GM12878 (cell line): Measurements from ENCODE around the gene AMELX. TPM values are rescaled to one million over a fixed set of nuclear protein-coding genes. Genes with fewer than 3 reads are reported as not detected.

Experiments used
- ATAC-seq: fragments of 200-7000 bp; cut with Tn5 transposase; 3 replicates; pipeline ENCODE4 v1.9.1; 2020; ENCODE audit warnings: mild to moderate bottlenecking, moderate library complexity
- BruUV-seq: library from RNA; stranded (reverse); fragments of 400-500 nt; replicated peaks from 2 replicates; lab custom pipeline; 2021; lab: Mats Ljungman, UMichigan
- CTCF ChIA-PET: fragments of 300-600 bp; sonication (Branson Sonifier 250); formaldehyde crosslinking; extraction: SDS; loops from one replicate; lab custom pipeline; 2021; ENCODE audit warnings: inconsistent platforms; lab: Yijun Ruan, JAX
- POLR2A ChIA-PET: fragments of 350-600 bp; formaldehyde crosslinking; extraction: SDS; loops from one replicate; lab custom pipeline; 2021; ENCODE audit warnings: inconsistent platforms; lab: Charles Lee
- RAD21 ChIA-PET: fragments of 300-600 bp; sonication (Branson Sonifier 250); formaldehyde crosslinking; loops from one replicate; lab custom pipeline; 2023; ENCODE audit warnings: antibody characterized with exemption; ENCODE audit not compliant: unreplicated experiment; lab: Charles Lee
- SMC1A ChIA-PET: fragments of 300-600 bp; sonication (Branson Sonifier 250); formaldehyde crosslinking; loops from one replicate; lab custom pipeline; 2023; ENCODE audit not compliant: unreplicated experiment, uncharacterized antibody; lab: Charles Lee
- DNase-seq: peaks from one replicate; pipeline ENCODE4 v3.0.0-alpha.2; 2011; ENCODE audit warnings: low read depth, low spot score
- FAIRE-seq: peaks from 3 replicates; lab custom pipeline; 2011; peaks lifted over from hg19 to GRCh38; lab: Jason Lieb, UNC
- H2AFZ ChIP-seq: 2 replicates; pipeline ENCODE4 v1.6.0; 2011; ENCODE audit warnings: low read depth, low read length, control low read depth; ENCODE audit not compliant: control insufficient read depth
- H3K27ac ChIP-seq: 2 replicates; pipeline ENCODE4 v1.5.1; 2011; ENCODE audit warnings: control low read depth; ENCODE audit not compliant: control insufficient read depth, insufficient read depth
- H3K27me3 ChIP-seq, 2 experiments: replicated peaks in 1 of 2; 2 replicates each; pipeline versions ENCODE4 v1.6.0 to v1.6.1; 2011; ENCODE audit warnings: low read length in 1 of 2; ENCODE audit not compliant: control insufficient read depth in 2 of 2, insufficient read depth in 2 of 2
- H3K36me3 ChIP-seq, 2 experiments: 2 replicates each; pipeline ENCODE4 v1.5.1; 2011; ENCODE audit warnings: low read length in 1 of 2; ENCODE audit not compliant: control insufficient read depth in 2 of 2, insufficient read depth in 2 of 2
- H3K4me1 ChIP-seq: 2 replicates; pipeline ENCODE4 v1.6.1; 2011; ENCODE audit warnings: mild to moderate bottlenecking, low read length, moderate library complexity, mixed read lengths; ENCODE audit not compliant: control insufficient read depth, insufficient read depth
- H3K4me2 ChIP-seq: 2 replicates; pipeline ENCODE4 v1.6.0; 2011; ENCODE audit warnings: control low read depth; ENCODE audit not compliant: control insufficient read depth, insufficient read depth
- H3K4me3 ChIP-seq: fragments of 200-600 bp; sonication (generic); 2 replicates; pipeline ENCODE4 v1.5.1; 2016
- H3K79me2 ChIP-seq: 2 replicates; pipeline ENCODE4 v1.6.0; 2011; ENCODE audit warnings: low read length; ENCODE audit not compliant: control insufficient read depth, insufficient read depth
- H3K9ac ChIP-seq: 2 replicates; pipeline ENCODE4 v1.8.0; 2011; ENCODE audit warnings: low read length, control low read depth, mixed read lengths; ENCODE audit not compliant: control insufficient read depth, insufficient read depth
- H3K9me3 ChIP-seq: replicated peaks from 3 replicates; pipeline ENCODE4 v1.5.1; 2011; ENCODE audit warnings: mild to moderate bottlenecking, low read length; ENCODE audit not compliant: control insufficient read depth, insufficient read depth
- H4K20me1 ChIP-seq: 2 replicates; pipeline ENCODE4 v1.6.0; 2011; ENCODE audit not compliant: control insufficient read depth, insufficient read depth
- BACH1 ChIP-seq: fragments of 450-650 bp; IDR thresholded peaks from 2 replicates; pipeline ENCODE4 v1.6.1; 2017; ENCODE audit warnings: mild to moderate bottlenecking, borderline replicate concordance
- CEBPB ChIP-seq, 2 experiments: fragments of 150-350 bp in 1 of 2; IDR thresholded peaks; 2 replicates each; pipeline ENCODE4 v1.6.1; 2012 to 2014; ENCODE audit warnings: low read depth in 2 of 2, low read length in 2 of 2, borderline replicate concordance in 1 of 2, inconsistent platforms in 1 of 2
- JUNB ChIP-seq: IDR thresholded peaks from 2 replicates; pipeline ENCODE4 v1.6.1; 2016; ENCODE audit warnings: antibody characterized with exemption, mild to moderate bottlenecking
- NFYA ChIP-seq: IDR thresholded peaks from 2 replicates; pipeline ENCODE4 v1.6.1; 2011; ENCODE audit warnings: low read depth, mild to moderate bottlenecking, low read length, improper control_type of control experiment, borderline replicate concordance
- POLR2A ChIP-seq: IDR thresholded peaks from 2 replicates; pipeline ENCODE4 v1.6.1; 2011; ENCODE audit warnings: low read depth, mild to moderate bottlenecking, low read length
- POU2F2 ChIP-seq: IDR thresholded peaks from 3 replicates; pipeline ENCODE4 v1.6.1; 2011; ENCODE audit warnings: low read depth, mild to moderate bottlenecking, low read length, borderline replicate concordance
- RAD21 ChIP-seq: IDR thresholded peaks from 2 replicates; pipeline ENCODE4 v1.6.1; 2011; ENCODE audit warnings: mild to moderate bottlenecking, low read depth, low read length, moderate library complexity; ENCODE audit not compliant: insufficient read depth
- RFX5 ChIP-seq: IDR thresholded peaks from 2 replicates; pipeline ENCODE4 v1.6.1; 2011; ENCODE audit warnings: low read depth, low read length, improper control_type of control experiment
- RUNX3 ChIP-seq: IDR thresholded peaks from 2 replicates; pipeline ENCODE4 v1.6.1; 2012; ENCODE audit warnings: low read length, inconsistent platforms
- SIN3A ChIP-seq: IDR thresholded peaks from 2 replicates; pipeline ENCODE4 v1.6.1; 2012; ENCODE audit warnings: low read depth, low read length, improper control_type of control experiment
- SMC3 ChIP-seq: IDR thresholded peaks from 2 replicates; pipeline ENCODE4 v1.6.1; 2011; ENCODE audit warnings: low read length, improper control_type of control experiment, borderline replicate concordance
- STAT3 ChIP-seq: IDR thresholded peaks from 2 replicates; pipeline ENCODE4 v1.6.1; 2011; ENCODE audit warnings: low read depth, low read length, improper control_type of control experiment
- YBX1 ChIP-seq: fragments of 450-650 bp; IDR thresholded peaks from 2 replicates; pipeline ENCODE4 v1.6.1; 2016; ENCODE audit warnings: antibody characterized with exemption
- ZNF217 ChIP-seq: fragments of 450-650 bp; IDR thresholded peaks from 2 replicates; pipeline ENCODE4 v1.6.1; 2017; ENCODE audit warnings: antibody characterized with exemption, mild to moderate bottlenecking
- WGBS: methylation state at CpG from one replicate; pipeline ENCODE4 v1.1.6; 2016; ENCODE audit warnings: low lambda C conversion rate; ENCODE audit not compliant: insufficient replicate concordance, insufficient coverage; ENCODE audit errors: missing lambda C conversion rate; 5-methylcytosine and 5-hydroxymethylcytosine counted together
- in situ Hi-C: fragments of 300-500 bp; cut with MboI; formaldehyde crosslinking; loops from 9 replicates; pipeline ENCODE4 v1.14.3; 2018; ENCODE audit warnings: mixed read lengths
- intact Hi-C: fragments of 100-400 bp; cut with micrococcal nuclease; formaldehyde crosslinking; loops from one replicate; pipeline ENCODE4 v1.14.2; 2022; ENCODE audit not compliant: unreplicated experiment
- polyA plus RNA-seq, 11 experiments: library from polyadenylated mRNA; depleted of rRNA in 4 of 11; unstranded in 6 of 11; stranded (reverse) in 5 of 11; fragments of >200 nt; fragmentation: Nextera tagmentation in 4 of 11; fragmentation: Illumina TruSeq in 1 of 11; extraction: Ambion mirVana in 4 of 11; extraction: Trizol in 1 of 11; gene quantifications; 1 replicate in 1 of 11; 2 replicates in 10 of 11; pipeline versions ENCODE4 v1.2.1 to v1.2.3, GENCODE V29; 2011 to 2016; ENCODE audit warnings: inconsistent platforms in 2 of 11, missing spikeins in 2 of 11, low read depth in 1 of 11
- total RNA-seq, 4 experiments: library from RNA; depleted of rRNA in 3 of 4; stranded (reverse); fragments of >200 nt in 3 of 4; fragmentation: Illumina TruSeq in 1 of 4; extraction: Trizol in 1 of 4; gene quantifications; 2 replicates each; pipeline versions ENCODE4 v1.2.1 to v1.2.3, GENCODE V29; 2013 to 2021
- TF ChIP-seq, protein P1 (sequence below): fragments of 450-650 bp; formaldehyde crosslinking; IDR thresholded peaks from 2 replicates; pipeline ENCODE4 v1.5.0; 2022; ENCODE audit warnings: mild to moderate bottlenecking, missing genetic modification characterization
- TF ChIP-seq, protein P2 (sequence below): IDR thresholded peaks from 2 replicates; pipeline ENCODE4 v1.6.1; 2012; ENCODE audit warnings: low read length, inconsistent platforms

AMELX gene
- total and polyA plus RNA-seq, 10 of the 15 experiments (the other 5 are each of a cell fraction or from before 2014, with no cell fraction given) = not detected

DNA sequence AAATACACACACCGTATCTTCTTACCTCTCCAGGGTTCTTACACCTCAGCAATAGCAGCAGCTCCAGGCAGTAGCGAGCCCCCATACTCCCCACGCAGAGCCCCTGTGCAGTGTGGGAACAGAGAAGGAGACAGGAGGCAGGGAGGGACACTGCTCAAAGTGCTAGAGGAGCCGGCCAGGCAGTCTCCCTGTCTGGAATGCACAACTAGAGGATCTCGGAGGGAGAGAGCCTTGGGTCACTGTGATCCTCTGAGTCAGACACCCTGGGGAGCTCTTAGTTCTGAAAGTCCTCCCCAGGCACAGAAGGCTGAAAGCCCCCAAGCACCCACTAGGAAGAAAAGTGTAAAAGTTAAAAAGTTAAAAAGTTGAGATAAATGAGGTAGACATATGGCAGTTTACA is 16.0 kb downstream of the AMELX start:
- no peak overlapping the region for H3K4me2 ChIP-seq
- POLR2A ChIA-PET = no interaction called here
- H3K9ac ChIP-seq = no peak overlapping the region
- TF ChIP-seq YBX1 (no peak), SMC3 (no peak), POLR2A (no peak)
- TF ChIP-seq, all 136 proteins: peak for 0
- 24% methylated on average over 5 of the region's 5 CpGs for WGBS
- intact Hi-C loops = no loop called here
- FAIRE-seq = no peak
- Histone ChIP-seq H4K20me1 (no peaks in the 10 kb centered on the region), H3K79me2 (no peaks in the 10 kb centered on the region), H3K27me3 (no peaks in the 10 kb centered on the region), H3K4me3 (no peak overlapping the region), H3K4me1 (no peaks in the 10 kb centered on the region), H3K9me3 (no peaks in the 10 kb centered on the region), H2AFZ (no peak overlapping the region), H3K27ac (no peak overlapping the region), H3K36me3 (no peaks in the 10 kb centered on the region)
- BruUV-seq = no TSS peak
- DNase-seq = no peak
- ATAC-seq = no peak
- CTCF ChIA-PET = no interaction called here
- RAD21 ChIA-PET = no interaction called here
- SMC1A ChIA-PET = no interaction called here
- in situ Hi-C loops = no loop called here

DNA sequence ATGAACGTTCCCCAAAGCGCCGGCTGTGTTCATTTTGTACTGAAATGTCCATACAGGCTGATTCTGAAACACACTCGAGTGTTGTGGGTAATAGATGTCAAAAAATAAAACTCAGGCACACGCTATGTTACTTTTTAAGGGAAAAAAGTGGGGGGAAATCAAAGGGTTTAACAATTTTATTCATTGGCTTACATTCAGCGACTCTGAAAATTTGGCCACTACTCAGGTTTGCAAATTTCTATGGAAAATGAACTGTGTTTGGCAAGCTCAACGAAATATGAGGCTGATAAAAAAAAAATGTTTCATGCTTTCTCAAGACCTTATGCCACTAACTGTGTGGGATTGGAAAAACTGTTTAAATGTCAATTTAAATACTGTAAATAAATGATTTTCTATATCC is 18.5 kb downstream of the AMELX start:
- POLR2A ChIA-PET = no interaction called here
- DNase-seq (no peak), FAIRE-seq (no peak), ATAC-seq (no peak)
- no peak overlapping the region for H2AFZ ChIP-seq
- intact Hi-C loops (no loop called here), in situ Hi-C loops (no loop called here)
- no peaks in the 10 kb centered on the region for H3K36me3 ChIP-seq
- no peaks in the 10 kb centered on the region for H3K9me3 ChIP-seq
- CTCF ChIA-PET = no interaction called here
- no peaks in the 10 kb centered on the region for H3K27me3 ChIP-seq
- 38% methylated on average over 7 of the region's 7 CpGs for WGBS
- no TSS peak for BruUV-seq
- no peaks in the 10 kb centered on the region for H3K4me1 ChIP-seq
- no peak overlapping the region for H3K9ac ChIP-seq
- no peaks in the 10 kb centered on the region for H3K79me2 ChIP-seq
- SMC1A ChIA-PET = no interaction called here
- H4K20me1 ChIP-seq = no peaks in the 10 kb centered on the region
- no peak overlapping the region for H3K4me3 ChIP-seq
- no peak overlapping the region for H3K4me2 ChIP-seq
- H3K27ac ChIP-seq = no peak overlapping the region
- RAD21 ChIA-PET = no interaction called here
- TF ChIP-seq JUNB (no peak), RAD21 (no peak), RUNX3 (no peak), NFYA (no peak), BACH1 (no peak), RFX5 (no peak), SIN3A (no peak), ZNF217 (no peak), STAT3 (no peak), POU2F2 (no peak), CEBPB (IDR thresholded peaks at IDR 0.05; ENCODE audit: borderline replicate concordance in 1 of 2, low read depth in 2 of 2, low read length in 2 of 2) (no peak), YBX1 (no peak)
- TF ChIP-seq, protein P1, sequence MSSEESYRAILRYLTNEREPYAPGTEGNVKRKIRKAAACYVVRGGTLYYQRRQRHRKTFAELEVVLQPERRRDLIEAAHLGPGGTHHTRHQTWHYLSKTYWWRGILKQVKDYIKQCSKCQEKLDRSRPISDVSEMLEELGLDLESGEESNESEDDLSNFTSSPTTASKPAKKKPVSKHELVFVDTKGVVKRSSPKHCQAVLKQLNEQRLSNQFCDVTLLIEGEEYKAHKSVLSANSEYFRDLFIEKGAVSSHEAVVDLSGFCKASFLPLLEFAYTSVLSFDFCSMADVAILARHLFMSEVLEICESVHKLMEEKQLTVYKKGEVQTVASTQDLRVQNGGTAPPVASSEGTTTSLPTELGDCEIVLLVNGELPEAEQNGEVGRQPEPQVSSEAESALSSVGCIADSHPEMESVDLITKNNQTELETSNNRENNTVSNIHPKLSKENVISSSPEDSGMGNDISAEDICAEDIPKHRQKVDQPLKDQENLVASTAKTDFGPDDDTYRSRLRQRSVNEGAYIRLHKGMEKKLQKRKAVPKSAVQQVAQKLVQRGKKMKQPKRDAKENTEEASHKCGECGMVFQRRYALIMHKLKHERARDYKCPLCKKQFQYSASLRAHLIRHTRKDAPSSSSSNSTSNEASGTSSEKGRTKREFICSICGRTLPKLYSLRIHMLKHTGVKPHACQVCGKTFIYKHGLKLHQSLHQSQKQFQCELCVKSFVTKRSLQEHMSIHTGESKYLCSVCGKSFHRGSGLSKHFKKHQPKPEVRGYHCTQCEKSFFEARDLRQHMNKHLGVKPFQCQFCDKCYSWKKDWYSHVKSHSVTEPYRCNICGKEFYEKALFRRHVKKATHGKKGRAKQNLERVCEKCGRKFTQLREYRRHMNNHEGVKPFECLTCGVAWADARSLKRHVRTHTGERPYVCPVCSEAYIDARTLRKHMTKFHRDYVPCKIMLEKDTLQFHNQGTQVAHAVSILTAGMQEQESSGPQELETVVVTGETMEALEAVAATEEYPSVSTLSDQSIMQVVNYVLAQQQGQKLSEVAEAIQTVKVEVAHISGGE (CRISPR knock-in tag) = no peak
- TF ChIP-seq, protein P2, sequence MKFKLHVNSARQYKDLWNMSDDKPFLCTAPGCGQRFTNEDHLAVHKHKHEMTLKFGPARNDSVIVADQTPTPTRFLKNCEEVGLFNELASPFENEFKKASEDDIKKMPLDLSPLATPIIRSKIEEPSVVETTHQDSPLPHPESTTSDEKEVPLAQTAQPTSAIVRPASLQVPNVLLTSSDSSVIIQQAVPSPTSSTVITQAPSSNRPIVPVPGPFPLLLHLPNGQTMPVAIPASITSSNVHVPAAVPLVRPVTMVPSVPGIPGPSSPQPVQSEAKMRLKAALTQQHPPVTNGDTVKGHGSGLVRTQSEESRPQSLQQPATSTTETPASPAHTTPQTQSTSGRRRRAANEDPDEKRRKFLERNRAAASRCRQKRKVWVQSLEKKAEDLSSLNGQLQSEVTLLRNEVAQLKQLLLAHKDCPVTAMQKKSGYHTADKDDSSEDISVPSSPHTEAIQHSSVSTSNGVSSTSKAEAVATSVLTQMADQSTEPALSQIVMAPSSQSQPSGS = no peak
